Keratinocyte (primary cell): ENCODE results near the gene PRKCZ.

ENCODE experiments used
- EZH2 ChIP-seq: IDR thresholded peaks from one replicate; pipeline ENCODE4 v1.6.1; 2012; ENCODE audit warnings: inconsistent platforms, mild to moderate bottlenecking, low read length, moderate library complexity
- TF ChIP-seq, protein P1 (sequence below), 3 experiments: IDR thresholded peaks in 1 of 3; conservative IDR thresholded peaks in 1 of 3; optimal IDR thresholded peaks in 1 of 3; 2 replicates in 2 of 3; 3 replicates in 1 of 3; pipeline versions ENCODE3 to v1.5.1; 2011; ENCODE audit warnings: low read length in 3 of 3, mild to moderate bottlenecking in 3 of 3, moderate library complexity in 2 of 3, control low read depth in 1 of 3, inconsistent platforms in 1 of 3; ENCODE audit not compliant: insufficient read depth in 2 of 3; ENCODE audit errors: extremely low read depth in 1 of 3

DNA sequence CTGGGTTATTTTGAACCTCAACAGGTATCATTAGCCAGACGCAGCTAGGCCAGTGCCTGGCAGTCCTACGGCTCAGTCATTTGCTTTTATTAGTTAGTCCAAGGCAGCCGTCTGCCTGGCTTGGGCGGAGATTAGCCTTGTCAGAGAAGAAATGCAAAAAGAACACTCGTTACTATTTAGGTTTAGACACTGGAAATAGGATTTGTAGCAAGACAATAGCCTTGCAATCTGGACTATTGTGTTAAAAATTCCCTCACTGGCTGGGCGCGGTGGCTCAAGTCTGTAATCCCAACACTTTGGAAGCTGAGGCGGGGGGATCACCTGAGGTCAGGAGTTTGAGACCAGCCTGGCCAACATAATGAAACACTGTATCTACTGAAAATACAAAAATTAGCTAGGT is 11.0 kb upstream of the PRKCZ start:
- TF ChIP-seq, protein P1, sequence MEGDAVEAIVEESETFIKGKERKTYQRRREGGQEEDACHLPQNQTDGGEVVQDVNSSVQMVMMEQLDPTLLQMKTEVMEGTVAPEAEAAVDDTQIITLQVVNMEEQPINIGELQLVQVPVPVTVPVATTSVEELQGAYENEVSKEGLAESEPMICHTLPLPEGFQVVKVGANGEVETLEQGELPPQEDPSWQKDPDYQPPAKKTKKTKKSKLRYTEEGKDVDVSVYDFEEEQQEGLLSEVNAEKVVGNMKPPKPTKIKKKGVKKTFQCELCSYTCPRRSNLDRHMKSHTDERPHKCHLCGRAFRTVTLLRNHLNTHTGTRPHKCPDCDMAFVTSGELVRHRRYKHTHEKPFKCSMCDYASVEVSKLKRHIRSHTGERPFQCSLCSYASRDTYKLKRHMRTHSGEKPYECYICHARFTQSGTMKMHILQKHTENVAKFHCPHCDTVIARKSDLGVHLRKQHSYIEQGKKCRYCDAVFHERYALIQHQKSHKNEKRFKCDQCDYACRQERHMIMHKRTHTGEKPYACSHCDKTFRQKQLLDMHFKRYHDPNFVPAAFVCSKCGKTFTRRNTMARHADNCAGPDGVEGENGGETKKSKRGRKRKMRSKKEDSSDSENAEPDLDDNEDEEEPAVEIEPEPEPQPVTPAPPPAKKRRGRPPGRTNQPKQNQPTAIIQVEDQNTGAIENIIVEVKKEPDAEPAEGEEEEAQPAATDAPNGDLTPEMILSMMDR (optimal IDR thresholded peaks at IDR 0.05 in 1 of 3, IDR thresholded peaks at IDR 0.05 in 1 of 3, conservative IDR thresholded peaks at IDR 0.05 in 1 of 3; ENCODE audit: extremely low read depth in 1 of 3, insufficient read depth in 2 of 3, low read length in 3 of 3) = no peak
- no peak for TF ChIP-seq EZH2
